Mammary epithelial cell (primary cell): ENCODE data around the gene PDGFA.

ENCODE experiments used
- CTCF ChIP-seq, 2 donors: IDR thresholded peaks in 1 of 2; conservative IDR thresholded peaks in 1 of 2; 2 replicates each; pipeline ENCODE4 v1.5.1; 2011 to 2012; ENCODE audit warnings: inconsistent platforms in 2 of 2, low read length in 2 of 2, mild to moderate bottlenecking in 2 of 2, control low read depth in 1 of 2, low read depth in 1 of 2; ENCODE audit not compliant: insufficient read depth in 1 of 2; ENCODE audit errors: extremely low read depth in 1 of 2
- EZH2 ChIP-seq: IDR thresholded peaks from 2 replicates; pipeline ENCODE4 v1.6.1; 2012; ENCODE audit warnings: low read length, inconsistent platforms, borderline replicate concordance

GRCh38 chr7:492714-493065 is 27.0 kb downstream of the PDGFA start:
- TF ChIP-seq CTCF (conservative IDR thresholded peaks at IDR 0.05 in 1 of 2, IDR thresholded peaks at IDR 0.05 in 1 of 2; ENCODE audit: extremely low read depth in 1 of 2, insufficient read depth in 1 of 2, low read depth in 1 of 2, low read length in 2 of 2) (no peak), EZH2 (no peak)
